RPMI8226 (cell line): ENCODE measurements around the gene GPATCH3.
"Not testable (repeated sequence)": the region's sequence is repeated elsewhere in the genome, so short reads cannot be mapped to it uniquely, and the experiment has no call there.

ENCODE experiments used
- DNase-seq: peaks from one replicate; pipeline ENCODE4 v3.0.0-alpha.2; 2015

Gene GPATCH3, protein sequence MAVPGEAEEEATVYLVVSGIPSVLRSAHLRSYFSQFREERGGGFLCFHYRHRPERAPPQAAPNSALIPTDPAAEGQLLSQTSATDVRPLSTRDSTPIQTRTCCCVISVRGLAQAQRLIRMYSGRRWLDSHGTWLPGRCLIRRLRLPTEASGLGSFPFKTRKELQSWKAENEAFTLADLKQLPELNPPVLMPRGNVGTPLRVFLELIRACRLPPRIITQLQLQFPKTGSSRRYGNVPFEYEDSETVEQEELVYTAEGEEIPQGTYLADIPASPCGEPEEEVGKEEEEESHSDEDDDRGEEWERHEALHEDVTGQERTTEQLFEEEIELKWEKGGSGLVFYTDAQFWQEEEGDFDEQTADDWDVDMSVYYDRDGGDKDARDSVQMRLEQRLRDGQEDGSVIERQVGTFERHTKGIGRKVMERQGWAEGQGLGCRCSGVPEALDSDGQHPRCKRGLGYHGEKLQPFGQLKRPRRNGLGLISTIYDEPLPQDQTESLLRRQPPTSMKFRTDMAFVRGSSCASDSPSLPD

GRCh38 chr1:26900001-26900814 lies at the start of gene GPATCH3:
TSS of gene GPATCH3 (minus strand) at chr1:26900467. CDS start at chr1:26900442, 25 bp downstream.
- DNase-seq, result peak; percentile 95

GRCh38 chr1:26949926-26950319 lies 49.7 kb upstream of the GPATCH3 start:
- no peak for DNase-seq

DNA sequence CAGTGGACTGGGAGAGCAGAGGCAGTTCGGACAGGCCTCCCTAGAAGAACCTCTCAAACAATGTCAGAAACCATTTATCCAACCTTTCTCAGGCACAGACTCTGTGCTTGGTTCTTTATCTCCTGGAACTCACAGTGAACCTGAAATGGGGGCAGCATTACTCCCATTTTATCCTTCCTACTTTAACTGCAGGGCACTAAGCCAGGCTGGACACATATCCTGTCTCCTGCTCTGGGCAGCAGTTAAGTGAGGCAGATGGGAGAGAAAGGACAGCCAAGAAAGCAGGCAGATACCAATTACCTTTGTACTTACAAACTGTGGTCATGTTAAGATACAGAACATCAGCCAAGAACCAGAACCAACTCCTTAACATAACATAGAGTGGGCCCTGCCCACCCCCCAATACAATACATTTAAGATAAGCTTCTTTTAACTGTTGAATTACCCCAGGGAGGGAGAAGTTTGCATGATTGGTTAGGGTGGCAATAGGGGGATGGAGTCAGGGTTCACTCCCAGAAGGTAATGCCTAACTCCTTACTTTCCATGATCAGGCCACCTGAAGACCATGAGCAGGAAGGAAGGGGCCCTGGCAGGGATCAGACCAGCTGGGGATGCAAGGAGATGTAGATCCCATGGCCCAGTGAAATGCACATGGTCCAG lies 49.1 kb upstream of the GPATCH3 start:
- DNase-seq, result no peak

GRCh38 chr1:26948725-26949057 lies 48.4 kb upstream of the GPATCH3 start:
- not testable (repeated sequence) for DNase-seq

- DNase-seq, result no peak
These were observed 46.0 kb upstream of the GPATCH3 start for GRCh38 chr1:26946270-26946669.

DNA sequence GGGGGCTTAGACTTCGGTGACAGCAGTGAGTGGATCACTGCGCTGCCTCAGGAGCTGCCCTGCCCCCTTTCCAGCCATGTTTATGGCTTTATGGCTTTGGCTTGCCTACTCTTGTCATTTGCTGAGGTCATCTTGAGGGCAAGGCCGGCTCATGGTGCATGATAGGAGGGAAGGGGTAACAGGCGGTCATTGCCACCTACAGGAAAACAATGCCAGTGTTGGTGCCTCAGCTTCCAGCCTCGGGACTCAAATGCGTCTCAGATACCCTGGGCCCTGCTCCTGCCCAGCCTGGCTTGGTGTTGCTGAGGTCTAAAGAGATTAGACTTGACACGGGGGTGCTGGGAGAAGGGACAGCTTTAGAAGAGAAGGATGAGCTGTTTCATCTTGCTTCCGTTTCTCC lies 45.5 kb upstream of the GPATCH3 start:
- DNase-seq, result no peak

GRCh38 chr1:26945138-26945537 lies 44.9 kb upstream of the GPATCH3 start:
- no peak for DNase-seq

- DNase-seq, result no peak
These were observed 42.4 kb upstream of the GPATCH3 start for GRCh38 chr1:26942656-26943055.

GRCh38 chr1:26941311-26941710 lies 41.0 kb upstream of the GPATCH3 start:
- no peak for DNase-seq

GRCh38 chr1:26938659-26939025 lies 38.4 kb upstream of the GPATCH3 start:
- DNase-seq, result no peak

GRCh38 chr1:26938004-26938658 lies 37.9 kb upstream of the GPATCH3 start:
- no peak for DNase-seq

GRCh38 chr1:26936823-26937222 lies 36.6 kb upstream of the GPATCH3 start:
- no peak for DNase-seq

- peak; percentile 40 for DNase-seq
These were observed 32.3 kb upstream of the GPATCH3 start for GRCh38 chr1:26932531-26932930.

GRCh38 chr1:26923711-26924110 lies 23.4 kb upstream of the GPATCH3 start:
- no peak for DNase-seq

DNA sequence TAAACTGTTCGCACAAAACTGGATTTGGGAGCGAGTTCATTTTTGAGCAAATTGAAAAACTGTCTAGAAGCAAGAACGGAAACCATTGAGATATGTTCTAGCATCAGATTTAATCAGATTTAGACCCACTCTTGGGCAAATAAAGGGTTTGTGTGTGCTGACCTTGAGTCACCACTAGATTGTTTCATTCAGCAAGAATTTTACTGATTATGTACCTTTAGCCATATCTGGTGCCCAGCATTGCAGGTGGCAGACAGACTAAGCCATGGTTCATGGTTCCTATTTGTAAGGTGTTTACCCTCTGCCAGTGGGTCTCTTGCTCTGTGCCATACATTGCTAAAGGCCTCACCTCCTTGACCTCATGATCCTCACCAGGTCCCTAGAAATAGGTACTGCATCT lies 22.6 kb upstream of the GPATCH3 start:
- no peak for DNase-seq

- no peak for DNase-seq
These were observed 22.1 kb upstream of the GPATCH3 start for GRCh38 chr1:26922431-26922729.

- DNase-seq, result peak; percentile 99
These were observed 21.5 kb upstream of the GPATCH3 start, which contains the start of gene NUDC for GRCh38 chr1:26921540-26922430. TSS of gene NUDC (plus strand) at chr1:26921743. CDS start at chr1:26921849, 106 bp downstream.

DNA sequence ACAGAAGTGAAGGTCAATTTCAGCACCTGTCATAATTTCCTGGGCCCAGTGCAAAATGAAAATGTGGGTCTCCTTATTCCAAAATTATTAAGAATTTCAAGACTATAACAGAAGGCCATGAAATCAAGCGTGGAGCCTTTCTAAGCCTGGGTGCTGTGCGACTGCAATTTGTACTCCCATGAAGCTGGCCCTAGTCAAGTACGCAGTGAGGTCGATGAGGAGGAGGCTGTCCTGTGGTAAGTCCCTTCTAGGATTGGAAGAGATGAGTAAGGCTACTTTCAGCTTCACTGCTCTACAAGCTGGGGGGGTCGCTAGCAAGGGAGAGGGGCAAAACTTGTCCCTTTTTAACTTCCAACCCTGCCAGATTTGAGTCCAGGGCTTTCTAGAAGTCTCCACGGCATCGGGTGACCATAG lies 20.9 kb upstream of the GPATCH3 start:
- DNase-seq, result no peak

GRCh38 chr1:26915204-26915842 lies 15.1 kb upstream of the GPATCH3 start:
- peak; percentile 12 for DNase-seq

DNA sequence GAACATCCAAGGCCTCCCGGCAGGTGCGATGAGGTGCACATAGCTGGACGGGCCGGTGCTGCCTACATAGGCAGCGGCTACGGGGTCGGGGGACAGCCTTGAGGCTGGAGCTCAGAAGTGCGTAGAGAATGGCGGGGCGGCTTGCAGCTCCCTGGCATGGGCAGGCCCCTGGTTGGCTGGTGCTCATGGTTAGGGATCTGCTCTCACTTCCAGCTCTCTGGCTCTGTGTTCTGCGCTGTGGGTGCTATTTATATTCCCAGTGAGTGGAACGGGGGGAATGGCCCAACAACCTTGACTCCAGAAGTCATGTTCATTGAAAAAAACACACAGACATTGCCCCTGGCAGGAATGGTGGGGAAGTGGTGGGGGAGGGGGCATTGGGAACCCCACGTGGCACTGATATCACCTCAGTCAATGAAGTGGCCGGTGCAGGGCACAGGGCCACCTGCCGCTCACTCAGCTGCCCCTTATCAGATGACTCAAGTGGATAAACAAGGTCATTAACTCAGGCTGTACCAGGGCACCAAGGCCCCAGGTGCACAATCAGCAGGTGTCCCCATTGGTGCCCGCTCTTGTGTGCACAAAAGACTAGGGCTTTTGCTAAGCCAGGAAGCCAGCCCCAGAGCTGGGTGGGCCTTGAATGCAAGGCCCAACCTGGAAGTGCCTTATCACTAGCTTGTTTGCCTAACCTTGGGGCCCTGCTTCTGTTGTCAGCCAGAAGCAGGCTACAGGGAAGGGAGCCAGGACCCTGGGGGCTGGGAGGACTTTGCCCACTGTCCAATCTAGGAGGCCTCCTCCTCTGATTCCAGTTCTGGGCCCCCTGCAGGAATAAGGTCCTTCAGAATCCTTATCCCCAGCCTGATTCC lies 13.7 kb upstream of the GPATCH3 start, which contains the start of gene NR0B2:
Gene NR0B2, minus strand, starts transcription at position 222 of the 866 bp plus-strand sequence. Its CDS starts 35 bp downstream, at position 187.
- peak; percentile 54 for DNase-seq
